ENCODE results near the gene R3HDM2.

DNA sequence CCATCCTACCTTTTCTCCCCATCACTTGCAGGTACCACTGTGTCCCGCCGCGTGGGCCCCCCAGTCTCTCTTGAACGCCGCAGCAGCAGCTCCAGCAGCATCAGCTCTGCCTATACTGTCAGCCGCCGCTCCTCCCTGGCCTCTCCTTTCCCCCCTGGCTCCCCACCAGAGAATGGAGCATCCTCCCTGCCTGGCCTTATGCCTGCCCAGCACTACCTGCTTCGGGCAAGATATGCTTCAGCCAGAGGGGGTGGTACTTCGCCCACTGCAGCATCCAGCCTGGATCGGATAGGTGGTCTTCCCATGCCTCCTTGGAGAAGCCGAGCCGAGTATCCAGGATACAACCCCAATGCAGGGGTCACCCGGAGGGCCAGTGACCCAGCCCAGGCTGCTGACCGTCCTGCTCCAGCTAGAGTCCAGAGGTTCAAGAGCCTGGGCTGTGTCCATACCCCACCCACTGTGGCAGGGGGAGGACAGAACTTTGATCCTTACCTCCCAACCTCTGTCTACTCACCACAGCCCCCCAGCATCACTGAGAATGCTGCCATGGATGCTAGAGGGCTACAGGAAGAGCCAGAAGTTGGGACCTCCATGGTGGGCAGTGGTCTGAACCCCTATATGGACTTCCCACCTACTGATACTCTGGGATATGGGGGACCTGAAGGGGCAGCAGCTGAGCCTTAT, 39.6 kb upstream of the R3HDM2 start:
- TF ChIP-seq, protein P1, sequence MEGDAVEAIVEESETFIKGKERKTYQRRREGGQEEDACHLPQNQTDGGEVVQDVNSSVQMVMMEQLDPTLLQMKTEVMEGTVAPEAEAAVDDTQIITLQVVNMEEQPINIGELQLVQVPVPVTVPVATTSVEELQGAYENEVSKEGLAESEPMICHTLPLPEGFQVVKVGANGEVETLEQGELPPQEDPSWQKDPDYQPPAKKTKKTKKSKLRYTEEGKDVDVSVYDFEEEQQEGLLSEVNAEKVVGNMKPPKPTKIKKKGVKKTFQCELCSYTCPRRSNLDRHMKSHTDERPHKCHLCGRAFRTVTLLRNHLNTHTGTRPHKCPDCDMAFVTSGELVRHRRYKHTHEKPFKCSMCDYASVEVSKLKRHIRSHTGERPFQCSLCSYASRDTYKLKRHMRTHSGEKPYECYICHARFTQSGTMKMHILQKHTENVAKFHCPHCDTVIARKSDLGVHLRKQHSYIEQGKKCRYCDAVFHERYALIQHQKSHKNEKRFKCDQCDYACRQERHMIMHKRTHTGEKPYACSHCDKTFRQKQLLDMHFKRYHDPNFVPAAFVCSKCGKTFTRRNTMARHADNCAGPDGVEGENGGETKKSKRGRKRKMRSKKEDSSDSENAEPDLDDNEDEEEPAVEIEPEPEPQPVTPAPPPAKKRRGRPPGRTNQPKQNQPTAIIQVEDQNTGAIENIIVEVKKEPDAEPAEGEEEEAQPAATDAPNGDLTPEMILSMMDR (conservative IDR thresholded peaks at IDR 0.05; ENCODE audit: low read length), result no peak
- TF ChIP-seq EZH2phosphoT487 (IDR thresholded peaks at IDR 0.05; ENCODE audit: borderline replicate concordance), result no peak
